ENCODE results near the gene SUMO2. TPM values are rescaled to one million over a fixed set of nuclear protein-coding genes. Genes with fewer than 3 reads are reported as not detected.

Gene SUMO2
- total and polyA plus RNA-seq, 2 of the 4 experiments (the other 2 are of a cell fraction), result 71.3 to 83.7 TPM

- TF ChIP-seq CHD1 (IDR thresholded peaks at IDR 0.05; ENCODE audit: low read depth, low read length), result no peak
These were observed 58.5 kb downstream of the SUMO2 start (continued) for GRCh38 chr17:75124041-75124818.

- dilution Hi-C loops (cut with HindIII; ENCODE audit: low sequenced_read_pairs, unreplicated experiment) (no loop called here), intact Hi-C loops (cut with micrococcal nuclease) (no loop called here), in situ Hi-C loops (cut with MboI; ENCODE audit: low sequenced_read_pairs) (no loop called here)
- WGBS, 2 experiments (ENCODE audit: extremely low coverage in 2 of 2, insufficient read length in 1 of 2), result 96% methylated on average over 14 of the region's 14 CpGs; no CpG with 5 or more reads in 1 of the 2 experiments
- no peak overlapping the region for H3K23ac ChIP-seq (ENCODE audit: low read depth, low read length)
- H3K4me3 ChIP-seq (ENCODE audit: insufficient read depth, low read depth, low read length), result no peak overlapping the region
- no peak overlapping the region for H3K56ac ChIP-seq (ENCODE audit: extremely low read depth, insufficient read depth, low read length)
- H3K4ac ChIP-seq (ENCODE audit: low read depth, low read length), result no peak overlapping the region
- H3K9ac ChIP-seq (ENCODE audit: low read depth, low read length), result no peak overlapping the region
- H3K9me3 ChIP-seq (ENCODE audit: control insufficient read depth, insufficient read depth, low read length), result no peaks in the 10 kb centered on the region
- no peak for ATAC-seq (ENCODE audit: low read depth)
- no peak overlapping the region for H2BK15ac ChIP-seq (ENCODE audit: low read depth, low read length)
- DNase-seq, result no peak
- POLR2A ChIA-PET (ENCODE audit: unreplicated experiment), result no interaction called here
- H3K14ac ChIP-seq (replicated peaks; ENCODE audit: low read depth, low read length), result no peak overlapping the region
- H3K36me3 ChIP-seq (ENCODE audit: control insufficient read depth, insufficient read depth, low read length), result peaks cover 9% of the 10 kb centered on the region
- H2BK120ac ChIP-seq (ENCODE audit: low read depth, low read length), result no peak overlapping the region
- no peaks in the 10 kb centered on the region for H3K27me3 ChIP-seq (ENCODE audit: control insufficient read depth, insufficient read depth, low read length)
- H2AFZ ChIP-seq (replicated peaks; ENCODE audit: low read length, poor library complexity), result no peak overlapping the region
- H3K9me1 ChIP-seq (ENCODE audit: insufficient read depth, low read length), result no peaks in the 10 kb centered on the region
- no peak overlapping the region for H3K4me2 ChIP-seq (ENCODE audit: low read depth, low read length)
- H2AK5ac ChIP-seq (ENCODE audit: low read depth, low read length), result no peak overlapping the region
- H3K27ac ChIP-seq (ENCODE audit: insufficient read depth, low read length), result no peak overlapping the region
- H4K8ac ChIP-seq (ENCODE audit: low read depth in 2 of 2, low read length in 2 of 2), result no peak overlapping the region
- no peak overlapping the region for H4K91ac ChIP-seq (ENCODE audit: insufficient read depth, low read depth, low read length)
- H3K79me1 ChIP-seq (ENCODE audit: low read depth in 1 of 2, low read length in 2 of 2), result peaks cover 9 to 31% of the 10 kb centered on the region in 2 experiments
- H2BK20ac ChIP-seq (ENCODE audit: low read depth, low read length), result no peak overlapping the region
- no TSS peak for BruUV-seq (replicated peaks)
- CTCF ChIA-PET, result no interaction called here
- H4K5ac ChIP-seq (ENCODE audit: low read depth, low read length), result no peak overlapping the region
- H2AK9ac ChIP-seq (replicated peaks; ENCODE audit: low read depth, low read length, poor library complexity), result no peak overlapping the region
- peaks cover 4% of the 10 kb centered on the region; the same call in 1 of the 2 replicates for H3K4me1 ChIP-seq (ENCODE audit: control insufficient read depth, insufficient read depth, low read length)
- H4K20me1 ChIP-seq (ENCODE audit: insufficient read depth, low read length), result no peaks in the 10 kb centered on the region; the same call in 1 of the 2 replicates
- no peak overlapping the region for H2BK5ac ChIP-seq (ENCODE audit: low read depth, low read length, poor library complexity, severe bottlenecking)
- no peak overlapping the region for H3K18ac ChIP-seq (ENCODE audit: low read depth, low read length)
- no peak for TF ChIP-seq MAZ (IDR thresholded peaks at IDR 0.05; ENCODE audit: borderline replicate concordance, low read depth, low read length)
- no peak for TF ChIP-seq BHLHE40 (IDR thresholded peaks at IDR 0.05; ENCODE audit: low read depth, low read length)
- TF ChIP-seq ELK1 (IDR thresholded peaks at IDR 0.05; ENCODE audit: borderline replicate concordance, low read depth, low read length), result no peak
- TF ChIP-seq FOS (IDR thresholded peaks at IDR 0.05; ENCODE audit: low read depth, low read length), result no peak
- no peak for TF ChIP-seq POLR2A (IDR thresholded peaks at IDR 0.05; ENCODE audit: low read depth, low read length)
- TF ChIP-seq SMC3 (IDR thresholded peaks at IDR 0.05; ENCODE audit: low read depth, low read length), result no peak
- TF ChIP-seq CHD1 (IDR thresholded peaks at IDR 0.05; ENCODE audit: low read depth, low read length), result no peak
- TF ChIP-seq RAD21 (IDR thresholded peaks at IDR 0.05; ENCODE audit: low read length), result no peak
- TF ChIP-seq MXI1 (IDR thresholded peaks at IDR 0.05; ENCODE audit: borderline replicate concordance, low read depth, low read length), result no peak
- TF ChIP-seq MAFK (IDR thresholded peaks at IDR 0.05; ENCODE audit: low read depth, low read length), result no peak
- TF ChIP-seq NFE2L2 (IDR thresholded peaks at IDR 0.05; ENCODE audit: low read depth, low read length), result no peak
- no peak for TF ChIP-seq CEBPB (IDR thresholded peaks at IDR 0.05; ENCODE audit: low read depth, low read length)
- no peak for TF ChIP-seq RCOR1 (IDR thresholded peaks at IDR 0.05; ENCODE audit: insufficient replicate concordance, low read length)
- TF ChIP-seq USF2 (IDR thresholded peaks at IDR 0.05; ENCODE audit: low read depth, low read length), result no peak
These were observed 64.5 kb downstream of the SUMO2 start for GRCh38 chr17:75118307-75118706.

All from IMR-90 (cell line).